ENCODE results near the gene MACROD2.

DNA sequence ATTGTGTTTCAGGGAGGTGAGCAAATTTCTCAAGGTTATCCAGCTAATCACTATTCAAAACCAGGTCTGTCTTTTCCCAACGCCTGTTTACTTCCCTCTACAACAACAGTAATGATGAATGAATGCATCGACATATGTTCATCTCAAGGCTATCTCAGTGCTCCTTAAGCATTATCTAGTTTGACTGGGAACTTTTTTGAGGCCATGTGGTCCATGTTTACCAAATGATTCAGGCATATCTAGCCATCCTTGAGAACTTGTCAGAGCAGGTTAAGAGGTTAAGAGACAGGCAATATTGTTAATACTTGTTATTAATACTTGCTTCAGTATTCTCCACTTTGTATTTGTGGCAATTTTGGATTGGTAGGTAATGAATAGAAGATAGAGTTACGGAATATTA lies 1380.5 kb downstream of the MACROD2 start:
- TF ChIP-seq, protein P1, sequence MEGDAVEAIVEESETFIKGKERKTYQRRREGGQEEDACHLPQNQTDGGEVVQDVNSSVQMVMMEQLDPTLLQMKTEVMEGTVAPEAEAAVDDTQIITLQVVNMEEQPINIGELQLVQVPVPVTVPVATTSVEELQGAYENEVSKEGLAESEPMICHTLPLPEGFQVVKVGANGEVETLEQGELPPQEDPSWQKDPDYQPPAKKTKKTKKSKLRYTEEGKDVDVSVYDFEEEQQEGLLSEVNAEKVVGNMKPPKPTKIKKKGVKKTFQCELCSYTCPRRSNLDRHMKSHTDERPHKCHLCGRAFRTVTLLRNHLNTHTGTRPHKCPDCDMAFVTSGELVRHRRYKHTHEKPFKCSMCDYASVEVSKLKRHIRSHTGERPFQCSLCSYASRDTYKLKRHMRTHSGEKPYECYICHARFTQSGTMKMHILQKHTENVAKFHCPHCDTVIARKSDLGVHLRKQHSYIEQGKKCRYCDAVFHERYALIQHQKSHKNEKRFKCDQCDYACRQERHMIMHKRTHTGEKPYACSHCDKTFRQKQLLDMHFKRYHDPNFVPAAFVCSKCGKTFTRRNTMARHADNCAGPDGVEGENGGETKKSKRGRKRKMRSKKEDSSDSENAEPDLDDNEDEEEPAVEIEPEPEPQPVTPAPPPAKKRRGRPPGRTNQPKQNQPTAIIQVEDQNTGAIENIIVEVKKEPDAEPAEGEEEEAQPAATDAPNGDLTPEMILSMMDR (IDR thresholded peaks at IDR 0.05) = no peak
- TF ChIP-seq POLR2A (IDR thresholded peaks at IDR 0.05) = no peak
- TF ChIP-seq POLR2AphosphoS5 (IDR thresholded peaks at IDR 0.05) = no peak
